GM21529 (cell line): Measurements from ENCODE around the gene ADAP1.
"Not testable (repeated sequence)": the region's sequence is repeated elsewhere in the genome, so short reads cannot be mapped to it uniquely, and the experiment has no call there.

Source experiments
- ATAC-seq: cut with Tn5 transposase; IDR thresholded peaks from one replicate; pipeline ENCODE4 v1.9.1; 2021; ENCODE audit not compliant: unreplicated experiment

ADAP1 gene

GRCh38 chr7:954330-955238 is at the start of gene ADAP1:
ADAP1 (minus strand) TSS chr7:954680; CDS start chr7:954477, 203 bp downstream.
- ATAC-seq = peak; percentile 59

- not testable (repeated sequence) for ATAC-seq
Measured at GRCh38 chr7:1002445-1002844, 48.0 kb upstream of the ADAP1 start.

GRCh38 chr7:1002026-1002425 is 47.5 kb upstream of the ADAP1 start:
- ATAC-seq = not testable (repeated sequence)

- not testable (repeated sequence) for ATAC-seq
Measured at GRCh38 chr7:1001069-1001770, 46.7 kb upstream of the ADAP1 start.

- no peak for ATAC-seq
Measured at GRCh38 chr7:999941-1000935, 45.8 kb upstream of the ADAP1 start.

GRCh38 chr7:999149-999879 is 44.8 kb upstream of the ADAP1 start:
- no peak for ATAC-seq

GRCh38 chr7:997404-998395 is 43.2 kb upstream of the ADAP1 start:
- no peak for ATAC-seq

- no peak for ATAC-seq
Measured at GRCh38 chr7:996079-996872, 41.8 kb upstream of the ADAP1 start.

GRCh38 chr7:995571-995970 is 41.1 kb upstream of the ADAP1 start:
- no peak for ATAC-seq

- ATAC-seq = no peak
Measured at GRCh38 chr7:994592-995308, 40.3 kb upstream of the ADAP1 start.

- peak; percentile 95 for ATAC-seq
Measured at GRCh38 chr7:992709-993607, 38.5 kb upstream of the ADAP1 start.

GRCh38 chr7:991729-992656 is 37.5 kb upstream of the ADAP1 start:
- ATAC-seq = no peak

- no peak for ATAC-seq
Measured at GRCh38 chr7:990933-991728, 36.7 kb upstream of the ADAP1 start.

- ATAC-seq = no peak
Measured at GRCh38 chr7:990352-990932, 36.0 kb upstream of the ADAP1 start.
